H9 (cell line): ENCODE data around the gene LRIG3. TPM values are rescaled to one million over a fixed set of nuclear protein-coding genes. Genes with fewer than 3 reads are reported as not detected.

Source experiments
- DNase-seq: peaks from one replicate; pipeline ENCODE4 v3.0.0-alpha.2; 2017
- H2AFZ ChIP-seq: one replicate; pipeline ENCODE4 v1.6.1; 2013; ENCODE audit warnings: mild to moderate bottlenecking, low read length, control low read depth, moderate library complexity
- H2AK5ac ChIP-seq: 2 replicates; pipeline ENCODE4 v1.6.1; 2013; ENCODE audit warnings: low read length, control low read depth, mixed read lengths; ENCODE audit not compliant: insufficient read length
- H2BK120ac ChIP-seq: one replicate; pipeline ENCODE4 v1.6.1; 2013; ENCODE audit warnings: low read depth, mild to moderate bottlenecking, low read length, control low read depth, inconsistent platforms; ENCODE audit not compliant: poor library complexity, severe bottlenecking
- H2BK12ac ChIP-seq: 2 replicates; pipeline ENCODE4 v1.6.1; 2013; ENCODE audit warnings: low read length, control low read depth, mixed read lengths, low read depth; ENCODE audit not compliant: insufficient read length
- H2BK15ac ChIP-seq: 2 replicates; pipeline ENCODE4 v1.6.1; 2013; ENCODE audit warnings: low read depth, low read length, control low read depth
- H2BK20ac ChIP-seq: one replicate; pipeline ENCODE4 v1.6.1; 2013; ENCODE audit warnings: low read depth, mild to moderate bottlenecking, low read length, control low read depth, inconsistent platforms; ENCODE audit not compliant: poor library complexity, severe bottlenecking
- H2BK5ac ChIP-seq: 2 replicates; pipeline ENCODE4 v1.6.1; 2013; ENCODE audit warnings: low read length, control low read depth, mixed read lengths; ENCODE audit not compliant: insufficient read length
- H3K14ac ChIP-seq: 2 replicates; pipeline ENCODE4 v1.6.1; 2013; ENCODE audit warnings: low read length, control low read depth; ENCODE audit not compliant: insufficient read depth
- H3K18ac ChIP-seq: 2 replicates; pipeline ENCODE4 v1.6.1; 2013; ENCODE audit warnings: low read depth, mild to moderate bottlenecking, mixed read lengths, low read length, control low read depth; ENCODE audit not compliant: insufficient read length
- H3K23ac ChIP-seq: 2 replicates; pipeline ENCODE4 v1.6.1; 2013; ENCODE audit warnings: low read length, control low read depth, mixed read lengths, low read depth; ENCODE audit not compliant: insufficient read length
- H3K23me2 ChIP-seq: 2 replicates; pipeline ENCODE4 v1.6.1; 2013; ENCODE audit warnings: low read depth, mild to moderate bottlenecking, mixed read lengths, low read length, control low read depth; ENCODE audit not compliant: insufficient read length, poor library complexity, severe bottlenecking
- H3K27ac ChIP-seq: 2 replicates; pipeline ENCODE4 v1.5.1; 2013; ENCODE audit warnings: low read length, control low read depth, mixed read lengths, low read depth; ENCODE audit not compliant: insufficient read length
- H3K27me3 ChIP-seq: 2 replicates; pipeline ENCODE4 v1.6.1; 2013; ENCODE audit warnings: low read length, control low read depth, inconsistent platforms; ENCODE audit not compliant: insufficient read depth
- H3K4ac ChIP-seq: 2 replicates; pipeline ENCODE4 v1.6.1; 2013; ENCODE audit warnings: low read depth, mild to moderate bottlenecking, control low read depth, inconsistent platforms, low read length, moderate library complexity
- H3K4me1 ChIP-seq: 2 replicates; pipeline ENCODE4 v1.6.1; 2013; ENCODE audit warnings: low read length, control low read depth, inconsistent platforms; ENCODE audit not compliant: insufficient read depth
- H3K4me2 ChIP-seq: 2 replicates; pipeline ENCODE4 v1.6.1; 2013; ENCODE audit warnings: low read length, control low read depth, mixed read lengths; ENCODE audit not compliant: insufficient read length, insufficient read depth
- H3K56ac ChIP-seq: 2 replicates; pipeline ENCODE4 v1.6.1; 2013; ENCODE audit warnings: low read depth, mild to moderate bottlenecking, mixed read lengths, low read length, control low read depth; ENCODE audit not compliant: insufficient read length
- H3K79me1 ChIP-seq: 2 replicates; pipeline ENCODE4 v1.6.1; 2013; ENCODE audit warnings: low read depth, mild to moderate bottlenecking, moderate library complexity, low read length, control low read depth, inconsistent platforms; ENCODE audit not compliant: insufficient read depth, poor library complexity, severe bottlenecking
- H3K79me2 ChIP-seq: 2 replicates; pipeline ENCODE4 v1.6.1; 2013; ENCODE audit warnings: low read length, control low read depth, inconsistent platforms; ENCODE audit not compliant: insufficient read depth
- H3K9ac ChIP-seq: 2 replicates; pipeline ENCODE4 v1.6.1; 2013; ENCODE audit warnings: low read length, control low read depth, mixed read lengths; ENCODE audit not compliant: insufficient read length; ENCODE audit errors: extremely low read depth
- H3K9me3 ChIP-seq: one replicate; pipeline ENCODE4 v1.6.1; 2013; ENCODE audit warnings: low read depth, low read length, inconsistent platforms; ENCODE audit not compliant: control insufficient read depth
- H3T11ph ChIP-seq: one replicate; pipeline ENCODE4 v1.6.1; 2013; ENCODE audit warnings: mild to moderate bottlenecking, low read length, control low read depth, inconsistent platforms
- H4K20me1 ChIP-seq: one replicate; pipeline ENCODE4 v1.6.1; 2013; ENCODE audit not compliant: control insufficient read depth, insufficient read length, insufficient read depth
- H4K5ac ChIP-seq: 2 replicates; pipeline ENCODE4 v1.6.1; 2013; ENCODE audit warnings: low read depth, mild to moderate bottlenecking, mixed read lengths, low read length, control low read depth; ENCODE audit not compliant: insufficient read length
- H4K8ac ChIP-seq: replicated peaks from 2 replicates; pipeline ENCODE4 v1.6.1; 2013; ENCODE audit warnings: low read length, control low read depth, mixed read lengths, low read depth; ENCODE audit not compliant: insufficient read length
- H4K91ac ChIP-seq: 2 replicates; pipeline ENCODE4 v1.6.1; 2013; ENCODE audit warnings: low read depth, mild to moderate bottlenecking, moderate library complexity, mixed read lengths, low read length, control low read depth; ENCODE audit not compliant: insufficient read length
- H3K27ac Mint-ChIP-seq, 3 experiments: 2 replicates in 2 of 3; 3 replicates in 1 of 3; pipeline ENCODE4 v1.8.0; 2020 to 2021; ENCODE audit warnings: mixed read lengths in 3 of 3, mild to moderate bottlenecking in 1 of 3, moderate library complexity in 1 of 3
- H3K27me3 Mint-ChIP-seq: 2 replicates; pipeline ENCODE4 v1.8.0; 2021; ENCODE audit warnings: low read depth, mild to moderate bottlenecking, moderate library complexity, mixed read lengths
- H3K36me3 Mint-ChIP-seq, 3 experiments: 2 replicates in 2 of 3; 3 replicates in 1 of 3; pipeline ENCODE4 v1.8.0; 2020 to 2021; ENCODE audit warnings: low read depth in 3 of 3, mixed read lengths in 3 of 3; ENCODE audit not compliant: insufficient read depth in 1 of 3
- H3K4me1 Mint-ChIP-seq, 2 experiments: 2 replicates each; pipeline ENCODE4 v1.8.0; 2020; ENCODE audit warnings: mixed read lengths in 2 of 2
- H3K4me3 Mint-ChIP-seq, 2 experiments: 2 replicates in 1 of 2; 3 replicates in 1 of 2; pipeline ENCODE4 v1.8.0; 2020 to 2021; ENCODE audit warnings: mild to moderate bottlenecking in 2 of 2, mixed read lengths in 2 of 2, moderate library complexity in 1 of 2
- H3K9me3 Mint-ChIP-seq, 2 experiments: 2 replicates in 1 of 2; 3 replicates in 1 of 2; pipeline ENCODE4 v1.8.0; 2020; ENCODE audit warnings: mild to moderate bottlenecking in 2 of 2, mixed read lengths in 2 of 2, moderate library complexity in 1 of 2
- WGBS: extraction: QIAGEN DNeasy Blood & Tissue Kit; methylation state at CpG from one replicate; pipeline ENCODE4 v1.1.7; 2013; ENCODE audit warnings: missing lambda C conversion rate, low lambda C conversion rate, mixed read lengths; ENCODE audit not compliant: insufficient read length; ENCODE audit errors: extremely low coverage; 5-methylcytosine and 5-hydroxymethylcytosine counted together
- total RNA-seq: library from RNA; stranded (reverse); gene quantifications from 2 replicates; pipeline ENCODE4 v1.2.1, GENCODE V29; 2021
- TF ChIP-seq, protein P1 (sequence below): fragments of 200-600 bp; sonication (generic); conservative IDR thresholded peaks from 3 replicates; pipeline ENCODE4 v1.8.0; 2021; ENCODE audit warnings: antibody characterized with exemption, mild to moderate bottlenecking

Gene LRIG3
- total RNA-seq, 1 experiment from 2014 or later = 10.9 TPM

- Histone ChIP-seq H3T11ph (no peak overlapping the region), H2AFZ (no peak overlapping the region), H2BK12ac (no peak overlapping the region), H2BK5ac (no peak overlapping the region), H2BK20ac (no peak overlapping the region), H3K23me2 (no peaks in the 10 kb centered on the region), H3K18ac (no peak overlapping the region), H3K27ac (no peak overlapping the region), H3K79me2 (no peaks in the 10 kb centered on the region), H3K14ac (no peak overlapping the region), H3K56ac (no peak overlapping the region), H4K8ac (no peak overlapping the region), H2AK5ac (no peak overlapping the region), H3K4ac (no peak overlapping the region), H2BK120ac (no peak overlapping the region), H4K20me1 (no peaks in the 10 kb centered on the region), H3K23ac (no peak overlapping the region), H3K4me1 (no peaks in the 10 kb centered on the region), H2BK15ac (no peak overlapping the region), H3K4me2 (no peak overlapping the region), H4K5ac (no peak overlapping the region), H3K27me3 (no peaks in the 10 kb centered on the region), H3K79me1 (no peaks in the 10 kb centered on the region), H3K9me3 (no peaks in the 10 kb centered on the region), H4K91ac (no peak overlapping the region), H3K9ac (no peak overlapping the region)
- no peaks in the 10 kb centered on the region for H3K9me3 Mint-ChIP-seq
- no peaks in the 10 kb centered on the region for H3K4me1 Mint-ChIP-seq
- H3K4me3 Mint-ChIP-seq = no peak overlapping the region
- no peaks in the 10 kb centered on the region for H3K27me3 Mint-ChIP-seq
- no peak overlapping the region; a peak in 1 of 7 replicates for H3K27ac Mint-ChIP-seq
- no CpG with 5 or more reads among the region's 6 CpGs for WGBS
- DNase-seq = no peak
- H3K36me3 Mint-ChIP-seq = no peaks in the 10 kb centered on the region
- TF ChIP-seq, protein P1, sequence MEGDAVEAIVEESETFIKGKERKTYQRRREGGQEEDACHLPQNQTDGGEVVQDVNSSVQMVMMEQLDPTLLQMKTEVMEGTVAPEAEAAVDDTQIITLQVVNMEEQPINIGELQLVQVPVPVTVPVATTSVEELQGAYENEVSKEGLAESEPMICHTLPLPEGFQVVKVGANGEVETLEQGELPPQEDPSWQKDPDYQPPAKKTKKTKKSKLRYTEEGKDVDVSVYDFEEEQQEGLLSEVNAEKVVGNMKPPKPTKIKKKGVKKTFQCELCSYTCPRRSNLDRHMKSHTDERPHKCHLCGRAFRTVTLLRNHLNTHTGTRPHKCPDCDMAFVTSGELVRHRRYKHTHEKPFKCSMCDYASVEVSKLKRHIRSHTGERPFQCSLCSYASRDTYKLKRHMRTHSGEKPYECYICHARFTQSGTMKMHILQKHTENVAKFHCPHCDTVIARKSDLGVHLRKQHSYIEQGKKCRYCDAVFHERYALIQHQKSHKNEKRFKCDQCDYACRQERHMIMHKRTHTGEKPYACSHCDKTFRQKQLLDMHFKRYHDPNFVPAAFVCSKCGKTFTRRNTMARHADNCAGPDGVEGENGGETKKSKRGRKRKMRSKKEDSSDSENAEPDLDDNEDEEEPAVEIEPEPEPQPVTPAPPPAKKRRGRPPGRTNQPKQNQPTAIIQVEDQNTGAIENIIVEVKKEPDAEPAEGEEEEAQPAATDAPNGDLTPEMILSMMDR = no peak
Measured at GRCh38 chr12:58939399-58940100, 19.2 kb upstream of the LRIG3 start.
